HepG2 (cell line): Measurements from ENCODE around the gene TMED6. TPM values are rescaled to one million over a fixed set of nuclear protein-coding genes. Genes with fewer than 3 reads are reported as not detected.

Experiments
- ATF7-NPFF ChIP-seq: sonication (generic); formaldehyde crosslinking; IDR thresholded peaks from 2 replicates; pipeline ENCODE4 v1.8.1; 2023; ENCODE audit warnings: mild to moderate bottlenecking, low read depth, missing genetic modification reagents, moderate library complexity
- FOXC1 ChIP-seq: sonication (generic); formaldehyde crosslinking; IDR thresholded peaks from 2 replicates; pipeline ENCODE4 v1.8.0; 2022; ENCODE audit warnings: mild to moderate bottlenecking, missing genetic modification reagents, borderline replicate concordance
- GFI1 ChIP-seq: sonication (generic); formaldehyde crosslinking; IDR thresholded peaks from 2 replicates; pipeline ENCODE4 v1.5.0; 2020; ENCODE audit warnings: missing genetic modification reagents, mild to moderate bottlenecking, borderline replicate concordance
- KDM3A ChIP-seq: IDR thresholded peaks from 2 replicates; pipeline ENCODE4 v1.6.1; 2018; ENCODE audit warnings: low read depth, missing compliant biosample characterization
- KLF12 ChIP-seq: sonication (generic); formaldehyde crosslinking; IDR thresholded peaks from 2 replicates; pipeline ENCODE4 v1.4.0; 2020; ENCODE audit warnings: missing genetic modification reagents, borderline replicate concordance
- MTA1 ChIP-seq: sonication (generic); formaldehyde crosslinking; IDR thresholded peaks from 2 replicates; pipeline ENCODE4 v1.4.0; 2020; ENCODE audit warnings: missing genetic modification reagents, mild to moderate bottlenecking, borderline replicate concordance
- MZF1 ChIP-seq: sonication (generic); formaldehyde crosslinking; IDR thresholded peaks from 2 replicates; pipeline ENCODE4 v1.8.1; 2023; ENCODE audit warnings: mild to moderate bottlenecking, missing genetic modification reagents, borderline replicate concordance
- PHB2 ChIP-seq: fragments of 450-650 bp; IDR thresholded peaks from 2 replicates; pipeline ENCODE4 v1.6.1; 2018; ENCODE audit not compliant: partially characterized antibody
- PHF20 ChIP-seq: sonication (generic); formaldehyde crosslinking; IDR thresholded peaks from 2 replicates; pipeline ENCODE4 v1.5.0; 2020; ENCODE audit warnings: mild to moderate bottlenecking, missing genetic modification reagents
- RFX5 ChIP-seq: IDR thresholded peaks from 2 replicates; pipeline ENCODE4 v1.6.1; 2011; ENCODE audit warnings: low read depth, low read length, improper control_type of control experiment
- TRAFD1 ChIP-seq: sonication (generic); formaldehyde crosslinking; IDR thresholded peaks from 2 replicates; pipeline ENCODE4 v1.5.1; 2020; ENCODE audit warnings: missing genetic modification reagents, mild to moderate bottlenecking, borderline replicate concordance
- WIZ ChIP-seq: sonication (generic); formaldehyde crosslinking; IDR thresholded peaks from 2 replicates; pipeline ENCODE4 v1.5.1; 2020; ENCODE audit warnings: mild to moderate bottlenecking, missing genetic modification reagents
- ZNF484 ChIP-seq: sonication (generic); formaldehyde crosslinking; IDR thresholded peaks from 2 replicates; pipeline ENCODE4 v1.5.1; 2020; ENCODE audit warnings: mild to moderate bottlenecking, low read depth, missing genetic modification reagents, borderline replicate concordance
- ZNF510 ChIP-seq: sonication (generic); formaldehyde crosslinking; IDR thresholded peaks from 2 replicates; pipeline ENCODE4 v1.4.0; 2020; ENCODE audit warnings: low read depth, mild to moderate bottlenecking, missing genetic modification reagents
- ZNF784 ChIP-seq: sonication (generic); formaldehyde crosslinking; IDR thresholded peaks from 2 replicates; pipeline ENCODE4 v1.5.1; 2020; ENCODE audit warnings: missing genetic modification reagents, mild to moderate bottlenecking, borderline replicate concordance
- ZNF841 ChIP-seq: sonication (generic); formaldehyde crosslinking; IDR thresholded peaks from 2 replicates; pipeline ENCODE4 v1.8.1; 2023; ENCODE audit warnings: missing genetic modification reagents, borderline replicate concordance
- ZNF891 ChIP-seq: sonication (generic); formaldehyde crosslinking; IDR thresholded peaks from 2 replicates; pipeline ENCODE4 v1.5.0; 2020; ENCODE audit warnings: mild to moderate bottlenecking, missing genetic modification reagents
- ZSCAN29 ChIP-seq: sonication (generic); formaldehyde crosslinking; conservative IDR thresholded peaks from 2 replicates; pipeline ENCODE4 v1.4.0; 2020; ENCODE audit warnings: mild to moderate bottlenecking, missing genetic modification reagents
- polyA plus RNA-seq, 8 experiments: library from polyadenylated mRNA; depleted of rRNA in 3 of 8; stranded (reverse) in 7 of 8; unstranded in 1 of 8; fragments of >200 nt; fragmentation: Illumina TruSeq in 4 of 8; extraction: Trizol in 4 of 8; gene quantifications; 2 replicates each; pipeline versions ENCODE4 v1.2.1 to v1.2.3, GENCODE V29; 2011 to 2016; ENCODE audit warnings: low read depth in 4 of 8, missing spikeins in 1 of 8, mixed read lengths in 1 of 8; ENCODE audit not compliant: insufficient read depth in 1 of 8
- total RNA-seq, 5 experiments: library from RNA; depleted of rRNA; stranded (reverse); fragments of >200 nt; fragmentation: Illumina TruSeq; extraction: Trizol; gene quantifications; 2 replicates each; pipeline ENCODE4 v1.2.3, GENCODE V29; 2016; ENCODE audit warnings: low read depth in 1 of 5
- TF ChIP-seq, protein P1 (sequence below): sonication (generic); formaldehyde crosslinking; conservative IDR thresholded peaks from 2 replicates; pipeline ENCODE4 v1.4.0; 2020; ENCODE audit warnings: missing genetic modification reagents
- TF ChIP-seq, protein P2 (sequence below): sonication (generic); formaldehyde crosslinking; IDR thresholded peaks from 2 replicates; pipeline ENCODE4 v1.4.0; 2020; ENCODE audit warnings: missing genetic modification reagents
- TF ChIP-seq, protein P3 (sequence below): sonication (generic); formaldehyde crosslinking; IDR thresholded peaks from 2 replicates; pipeline ENCODE4 v1.4.0; 2020; ENCODE audit warnings: missing genetic modification reagents

Gene TMED6
- total and polyA plus RNA-seq, 2 of the 13 experiments (the other 11 are each of a cell fraction or from before 2014, with no cell fraction given): 9.8 to 14.4 TPM

GRCh38 chr16:69326172-69326873 lies 25.3 kb downstream of the TMED6 start (continued):
- TF ChIP-seq ZNF784 (CRISPR knock-in tag) (0 out of 2 replicates have a peak, but pooled peaks have one; percentile 39), PHF20 (CRISPR knock-in tag) (0 out of 2 replicates have a peak, but pooled peaks have one; percentile 40), FOXC1 (CRISPR knock-in tag) (peak; percentile 69; the same call in 1 of the 2 replicates), PHB2 (no peak), ZNF891 (CRISPR knock-in tag) (no peak), RFX5 (peak; percentile 59; the same call in 1 of the 2 replicates), ZNF841 (no peak), WIZ (CRISPR knock-in tag) (no peak; the same call in 1 of the 2 replicates), ATF7-NPFF (CRISPR knock-in tag) (no peak), ZSCAN29 (peak; percentile 79; the same call in 1 of the 2 replicates), MZF1 (CRISPR knock-in tag) (no peak), KLF12 (CRISPR knock-in tag) (no peak), KDM3A (CRISPR knock-in tag) (peak; percentile 62; the same call in 1 of the 2 replicates), TRAFD1 (CRISPR knock-in tag) (no peak; the same call in 1 of the 2 replicates), GFI1 (CRISPR knock-in tag) (0 out of 2 replicates have a peak, but pooled peaks have one; percentile 34), ZNF484 (CRISPR knock-in tag) (no peak), MTA1 (CRISPR knock-in tag) (no peak), ZNF510 (no peak)
- TF ChIP-seq, protein P1, sequence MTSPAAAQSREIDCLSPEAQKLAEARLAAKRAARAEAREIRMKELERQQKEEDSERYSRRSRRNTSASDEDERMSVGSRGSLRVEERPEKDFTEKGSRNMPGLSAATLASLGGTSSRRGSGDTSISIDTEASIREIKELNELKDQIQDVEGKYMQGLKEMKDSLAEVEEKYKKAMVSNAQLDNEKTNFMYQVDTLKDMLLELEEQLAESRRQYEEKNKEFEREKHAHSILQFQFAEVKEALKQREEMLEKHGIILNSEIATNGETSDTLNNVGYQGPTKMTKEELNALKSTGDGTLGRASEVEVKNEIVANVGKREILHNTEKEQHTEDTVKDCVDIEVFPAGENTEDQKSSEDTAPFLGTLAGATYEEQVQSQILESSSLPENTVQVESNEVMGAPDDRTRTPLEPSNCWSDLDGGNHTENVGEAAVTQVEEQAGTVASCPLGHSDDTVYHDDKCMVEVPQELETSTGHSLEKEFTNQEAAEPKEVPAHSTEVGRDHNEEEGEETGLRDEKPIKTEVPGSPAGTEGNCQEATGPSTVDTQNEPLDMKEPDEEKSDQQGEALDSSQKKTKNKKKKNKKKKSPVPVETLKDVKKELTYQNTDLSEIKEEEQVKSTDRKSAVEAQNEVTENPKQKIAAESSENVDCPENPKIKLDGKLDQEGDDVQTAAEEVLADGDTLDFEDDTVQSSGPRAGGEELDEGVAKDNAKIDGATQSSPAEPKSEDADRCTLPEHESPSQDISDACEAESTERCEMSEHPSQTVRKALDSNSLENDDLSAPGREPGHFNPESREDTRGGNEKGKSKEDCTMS (CRISPR knock-in tag): no peak
- TF ChIP-seq, protein P2, sequence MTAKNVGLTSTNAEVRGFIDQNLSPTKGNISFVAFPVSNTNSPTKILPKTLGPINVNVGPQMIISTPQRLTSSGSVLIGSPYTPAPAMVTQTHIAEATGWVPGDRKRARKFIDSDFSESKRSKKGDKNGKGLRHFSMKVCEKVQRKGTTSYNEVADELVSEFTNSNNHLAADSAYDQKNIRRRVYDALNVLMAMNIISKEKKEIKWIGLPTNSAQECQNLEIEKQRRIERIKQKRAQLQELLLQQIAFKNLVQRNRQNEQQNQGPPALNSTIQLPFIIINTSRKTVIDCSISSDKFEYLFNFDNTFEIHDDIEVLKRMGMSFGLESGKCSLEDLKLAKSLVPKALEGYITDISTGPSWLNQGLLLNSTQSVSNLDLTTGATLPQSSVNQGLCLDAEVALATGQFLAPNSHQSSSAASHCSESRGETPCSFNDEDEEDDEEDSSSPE (CRISPR knock-in tag): peak; percentile 71
- TF ChIP-seq, protein P3, sequence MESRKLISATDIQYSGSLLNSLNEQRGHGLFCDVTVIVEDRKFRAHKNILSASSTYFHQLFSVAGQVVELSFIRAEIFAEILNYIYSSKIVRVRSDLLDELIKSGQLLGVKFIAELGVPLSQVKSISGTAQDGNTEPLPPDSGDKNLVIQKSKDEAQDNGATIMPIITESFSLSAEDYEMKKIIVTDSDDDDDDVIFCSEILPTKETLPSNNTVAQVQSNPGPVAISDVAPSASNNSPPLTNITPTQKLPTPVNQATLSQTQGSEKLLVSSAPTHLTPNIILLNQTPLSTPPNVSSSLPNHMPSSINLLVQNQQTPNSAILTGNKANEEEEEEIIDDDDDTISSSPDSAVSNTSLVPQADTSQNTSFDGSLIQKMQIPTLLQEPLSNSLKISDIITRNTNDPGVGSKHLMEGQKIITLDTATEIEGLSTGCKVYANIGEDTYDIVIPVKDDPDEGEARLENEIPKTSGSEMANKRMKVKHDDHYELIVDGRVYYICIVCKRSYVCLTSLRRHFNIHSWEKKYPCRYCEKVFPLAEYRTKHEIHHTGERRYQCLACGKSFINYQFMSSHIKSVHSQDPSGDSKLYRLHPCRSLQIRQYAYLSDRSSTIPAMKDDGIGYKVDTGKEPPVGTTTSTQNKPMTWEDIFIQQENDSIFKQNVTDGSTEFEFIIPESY (CRISPR knock-in tag): peak; percentile 59; the same call in 1 of the 2 replicates
